Ascending aorta (tissue), 2 donors: ENCODE results near the gene PACRG. TPM values are rescaled to one million over a fixed set of nuclear protein-coding genes. Genes with fewer than 3 reads are reported as not detected.

Experiments
- DNase-seq, 2 donors: peaks; one replicate each; pipeline ENCODE4 v3.0.0-alpha.2; 2019; ENCODE audit warnings: low spot score in 2 of 2
- H3K27ac ChIP-seq, 2 donors: fragments of 200-600 bp; sonication (generic); one replicate each; pipeline ENCODE4 v1.5.1; 2016 to 2017; ENCODE audit warnings: mild to moderate bottlenecking in 1 of 2
- H3K27me3 ChIP-seq: fragments of 200-600 bp; sonication (generic); one replicate; pipeline ENCODE4 v1.5.1; 2017
- H3K36me3 ChIP-seq, 2 donors: fragments of 200-600 bp; sonication (generic); one replicate each; pipeline ENCODE4 v1.5.1; 2016
- H3K4me1 ChIP-seq, 2 donors: fragments of 200-600 bp; sonication (generic); one replicate each; pipeline ENCODE4 v1.5.1; 2016 to 2017; ENCODE audit warnings: mild to moderate bottlenecking in 1 of 2
- H3K4me3 ChIP-seq, 2 donors: fragments of 200-600 bp; sonication (generic); one replicate each; pipeline ENCODE4 v1.5.1; 2016 to 2017; ENCODE audit warnings: mild to moderate bottlenecking in 1 of 2
- H3K9me3 ChIP-seq, 2 donors: fragments of 200-600 bp; sonication (generic); one replicate each; pipeline ENCODE4 v1.5.1; 2016
- intact Hi-C: fragments of 100-400 bp; cut with DNase I; formaldehyde crosslinking; loops from one replicate; pipeline ENCODE4 v1.15.1; 2023
- total RNA-seq: library from RNA; depleted of rRNA; stranded (reverse); fragments of >200 nt; gene quantifications from one replicate; pipeline ENCODE4 v1.1.0, GENCODE V29; 2016
- TF ChIP-seq, protein P1 (sequence below), 3 experiments: fragments of 200-600 bp in 2 of 3; fragments of 450-650 bp in 1 of 3; sonication (generic) in 2 of 3; IDR thresholded peaks; one replicate each; pipeline ENCODE4 v1.5.1; 2016 to 2019; ENCODE audit warnings: antibody characterized with exemption in 3 of 3, mild to moderate bottlenecking in 1 of 3, moderate library complexity in 1 of 3

Gene PACRG
- total RNA-seq, 1 donor from 2014 or later, result not detected

DNA sequence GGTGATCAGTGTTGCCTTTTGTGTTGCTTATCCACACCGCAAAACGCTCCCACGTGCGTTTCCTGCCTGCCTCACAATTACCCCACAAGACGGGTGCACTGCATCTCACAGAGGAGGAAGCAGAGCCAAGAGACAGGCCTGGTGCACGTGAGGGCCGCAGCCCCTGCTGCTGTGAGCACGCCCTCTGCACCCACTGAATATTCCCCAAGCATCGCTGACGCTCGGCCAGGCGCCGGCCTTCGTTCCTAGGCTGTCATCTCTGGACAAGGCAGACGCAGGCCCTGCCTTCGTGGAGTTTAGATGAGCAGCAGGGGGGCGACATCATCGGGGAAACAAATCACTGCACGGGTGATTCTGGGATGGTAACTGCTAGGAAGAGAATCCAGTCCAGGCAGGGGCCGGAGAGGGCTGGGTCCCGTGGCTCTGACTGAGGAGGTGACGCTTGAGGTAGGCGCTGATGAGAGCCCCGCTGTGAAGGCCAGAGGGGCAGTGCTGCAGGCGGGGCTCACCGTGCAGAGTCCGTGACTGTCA lies 524.4 kb downstream of the PACRG start:
- H3K27me3 ChIP-seq, result no peaks in the 10 kb centered on the region
- H3K36me3 ChIP-seq, result no peaks in the 10 kb centered on the region
- H3K9me3 ChIP-seq, result no peaks in the 10 kb centered on the region
- no peaks in the 10 kb centered on the region for H3K4me1 ChIP-seq
- no peak overlapping the region for H3K4me3 ChIP-seq
- intact Hi-C loops, result no loop called here
- no peak for DNase-seq
- no peak overlapping the region for H3K27ac ChIP-seq
- TF ChIP-seq, protein P1, sequence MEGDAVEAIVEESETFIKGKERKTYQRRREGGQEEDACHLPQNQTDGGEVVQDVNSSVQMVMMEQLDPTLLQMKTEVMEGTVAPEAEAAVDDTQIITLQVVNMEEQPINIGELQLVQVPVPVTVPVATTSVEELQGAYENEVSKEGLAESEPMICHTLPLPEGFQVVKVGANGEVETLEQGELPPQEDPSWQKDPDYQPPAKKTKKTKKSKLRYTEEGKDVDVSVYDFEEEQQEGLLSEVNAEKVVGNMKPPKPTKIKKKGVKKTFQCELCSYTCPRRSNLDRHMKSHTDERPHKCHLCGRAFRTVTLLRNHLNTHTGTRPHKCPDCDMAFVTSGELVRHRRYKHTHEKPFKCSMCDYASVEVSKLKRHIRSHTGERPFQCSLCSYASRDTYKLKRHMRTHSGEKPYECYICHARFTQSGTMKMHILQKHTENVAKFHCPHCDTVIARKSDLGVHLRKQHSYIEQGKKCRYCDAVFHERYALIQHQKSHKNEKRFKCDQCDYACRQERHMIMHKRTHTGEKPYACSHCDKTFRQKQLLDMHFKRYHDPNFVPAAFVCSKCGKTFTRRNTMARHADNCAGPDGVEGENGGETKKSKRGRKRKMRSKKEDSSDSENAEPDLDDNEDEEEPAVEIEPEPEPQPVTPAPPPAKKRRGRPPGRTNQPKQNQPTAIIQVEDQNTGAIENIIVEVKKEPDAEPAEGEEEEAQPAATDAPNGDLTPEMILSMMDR (IDR thresholded peaks at IDR 0.05), result no peak

DNA sequence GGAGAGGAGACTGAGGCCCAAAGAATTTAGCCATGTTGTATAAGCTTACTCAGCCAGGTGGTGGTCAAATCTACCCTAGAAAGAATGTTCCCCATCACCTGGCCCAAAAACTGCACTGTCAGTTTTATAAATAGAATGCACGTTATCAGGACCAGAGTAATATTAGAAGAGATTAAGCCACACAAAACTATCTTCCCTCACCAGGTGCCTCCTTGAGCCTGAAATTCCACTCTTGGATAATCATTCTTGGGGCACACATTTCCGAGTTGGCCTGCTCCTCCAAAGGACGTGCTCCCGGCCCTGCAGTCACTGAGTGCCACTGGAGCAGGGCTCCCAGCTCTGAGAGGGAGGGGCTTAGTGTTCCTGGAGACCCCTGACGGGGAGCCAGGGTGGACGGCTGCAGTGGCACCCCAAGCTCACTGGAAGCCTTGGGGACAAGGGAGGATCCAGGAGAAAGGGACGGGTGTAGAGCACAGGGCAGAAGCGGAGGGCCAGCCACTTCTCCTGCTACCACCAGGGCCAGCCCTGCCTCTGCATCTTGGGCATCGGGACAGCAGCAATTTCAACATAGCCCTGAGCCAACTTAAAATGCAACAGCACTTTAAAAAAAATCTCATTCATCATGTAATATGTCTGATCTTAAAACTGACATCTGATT lies 525.9 kb downstream of the PACRG start:
- no peaks in the 10 kb centered on the region for H3K9me3 ChIP-seq
- H3K36me3 ChIP-seq, result no peaks in the 10 kb centered on the region
- TF ChIP-seq, protein P1 (IDR thresholded peaks at IDR 0.05), result no peak
- H3K4me3 ChIP-seq, result no peak overlapping the region
- H3K27ac ChIP-seq, result no peak overlapping the region
- DNase-seq, result no peak
- no peaks in the 10 kb centered on the region for H3K4me1 ChIP-seq
- H3K27me3 ChIP-seq, result no peaks in the 10 kb centered on the region
- intact Hi-C loops, result no loop called here

- no peaks in the 10 kb centered on the region for H3K36me3 ChIP-seq
- DNase-seq, result no peak
- TF ChIP-seq, protein P1 (IDR thresholded peaks at IDR 0.05), result no peak
- no peak overlapping the region for H3K4me3 ChIP-seq
- no peak overlapping the region for H3K27ac ChIP-seq
- intact Hi-C loops, result no loop called here
- no peaks in the 10 kb centered on the region for H3K9me3 ChIP-seq
- no peaks in the 10 kb centered on the region for H3K4me1 ChIP-seq
- H3K27me3 ChIP-seq, result no peaks in the 10 kb centered on the region
These were observed 526.6 kb downstream of the PACRG start for GRCh38 chr6:163254341-163254835.

- no peak for DNase-seq
- H3K36me3 ChIP-seq, result no peaks in the 10 kb centered on the region
- intact Hi-C loops, result no loop called here
- no peak overlapping the region for H3K27ac ChIP-seq
- peaks cover 0 to 7% of the 10 kb centered on the region in 2 donors for H3K4me1 ChIP-seq
- H3K4me3 ChIP-seq, result no peak overlapping the region
- H3K9me3 ChIP-seq, result no peaks in the 10 kb centered on the region
- TF ChIP-seq, protein P1 (IDR thresholded peaks at IDR 0.05), result no peak
- H3K27me3 ChIP-seq, result no peaks in the 10 kb centered on the region
These were observed 527.5 kb downstream of the PACRG start for GRCh38 chr6:163255265-163255664.

- TF ChIP-seq, protein P1 (IDR thresholded peaks at IDR 0.05), result no peak
These were observed 531.9 kb downstream of the PACRG start for GRCh38 chr6:163259689-163260088.

More at GRCh38 chr6:163259689-163260088, 531.9 kb downstream of the PACRG start:
- Histone ChIP-seq H3K27ac (no peak overlapping the region), H3K27me3 (no peaks in the 10 kb centered on the region), H3K36me3 (no peaks in the 10 kb centered on the region), H3K4me3 (peak overlapping the region; percentile 41 to 46), H3K4me1 (peaks cover 0 to 9% of the 10 kb centered on the region in 2 donors), H3K9me3 (no peaks in the 10 kb centered on the region)
- no peak for DNase-seq
- intact Hi-C loops, result no loop called here
